GM12878 (cell line): ENCODE data around the gene MXRA8. TPM values are rescaled to one million over a fixed set of nuclear protein-coding genes. Genes with fewer than 3 reads are reported as not detected.

ENCODE experiments used
- ATAC-seq: fragments of 200-7000 bp; cut with Tn5 transposase; 3 replicates; pipeline ENCODE4 v1.9.1; 2020; ENCODE audit warnings: mild to moderate bottlenecking, moderate library complexity
- BruUV-seq: library from RNA; stranded (reverse); fragments of 400-500 nt; replicated peaks from 2 replicates; lab custom pipeline; 2021; lab: Mats Ljungman, UMichigan
- CTCF ChIA-PET: fragments of 300-600 bp; sonication (Branson Sonifier 250); formaldehyde crosslinking; extraction: SDS; loops from one replicate; lab custom pipeline; 2021; ENCODE audit warnings: inconsistent platforms; lab: Yijun Ruan, JAX
- POLR2A ChIA-PET: fragments of 350-600 bp; formaldehyde crosslinking; extraction: SDS; loops from one replicate; lab custom pipeline; 2021; ENCODE audit warnings: inconsistent platforms; lab: Charles Lee
- RAD21 ChIA-PET: fragments of 300-600 bp; sonication (Branson Sonifier 250); formaldehyde crosslinking; loops from one replicate; lab custom pipeline; 2023; ENCODE audit warnings: antibody characterized with exemption; ENCODE audit not compliant: unreplicated experiment; lab: Charles Lee
- SMC1A ChIA-PET: fragments of 300-600 bp; sonication (Branson Sonifier 250); formaldehyde crosslinking; loops from one replicate; lab custom pipeline; 2023; ENCODE audit not compliant: unreplicated experiment, uncharacterized antibody; lab: Charles Lee
- DNase-seq: peaks from one replicate; pipeline ENCODE4 v3.0.0-alpha.2; 2011; ENCODE audit warnings: low read depth, low spot score
- FAIRE-seq: peaks from 3 replicates; lab custom pipeline; 2011; peaks lifted over from hg19 to GRCh38; lab: Jason Lieb, UNC
- H2AFZ ChIP-seq: 2 replicates; pipeline ENCODE4 v1.6.0; 2011; ENCODE audit warnings: low read depth, low read length, control low read depth; ENCODE audit not compliant: control insufficient read depth
- H3K27ac ChIP-seq: 2 replicates; pipeline ENCODE4 v1.5.1; 2011; ENCODE audit warnings: control low read depth; ENCODE audit not compliant: control insufficient read depth, insufficient read depth
- H3K27me3 ChIP-seq, 2 experiments: replicated peaks in 1 of 2; 2 replicates each; pipeline versions ENCODE4 v1.6.0 to v1.6.1; 2011; ENCODE audit warnings: low read length in 1 of 2; ENCODE audit not compliant: control insufficient read depth in 2 of 2, insufficient read depth in 2 of 2
- H3K36me3 ChIP-seq, 2 experiments: 2 replicates each; pipeline ENCODE4 v1.5.1; 2011; ENCODE audit warnings: low read length in 1 of 2; ENCODE audit not compliant: control insufficient read depth in 2 of 2, insufficient read depth in 2 of 2
- H3K4me1 ChIP-seq: 2 replicates; pipeline ENCODE4 v1.6.1; 2011; ENCODE audit warnings: mild to moderate bottlenecking, low read length, moderate library complexity, mixed read lengths; ENCODE audit not compliant: control insufficient read depth, insufficient read depth
- H3K4me2 ChIP-seq: 2 replicates; pipeline ENCODE4 v1.6.0; 2011; ENCODE audit warnings: control low read depth; ENCODE audit not compliant: control insufficient read depth, insufficient read depth
- H3K4me3 ChIP-seq: fragments of 200-600 bp; sonication (generic); 2 replicates; pipeline ENCODE4 v1.5.1; 2016
- H3K79me2 ChIP-seq: 2 replicates; pipeline ENCODE4 v1.6.0; 2011; ENCODE audit warnings: low read length; ENCODE audit not compliant: control insufficient read depth, insufficient read depth
- H3K9ac ChIP-seq: 2 replicates; pipeline ENCODE4 v1.8.0; 2011; ENCODE audit warnings: low read length, control low read depth, mixed read lengths; ENCODE audit not compliant: control insufficient read depth, insufficient read depth
- H3K9me3 ChIP-seq: replicated peaks from 3 replicates; pipeline ENCODE4 v1.5.1; 2011; ENCODE audit warnings: mild to moderate bottlenecking, low read length; ENCODE audit not compliant: control insufficient read depth, insufficient read depth
- H4K20me1 ChIP-seq: 2 replicates; pipeline ENCODE4 v1.6.0; 2011; ENCODE audit not compliant: control insufficient read depth, insufficient read depth
- BCL3 ChIP-seq: IDR thresholded peaks from 2 replicates; pipeline ENCODE4 v1.6.1; 2011; ENCODE audit warnings: borderline replicate concordance, low read depth, mild to moderate bottlenecking, moderate library complexity, low read length; ENCODE audit not compliant: insufficient read depth, poor library complexity, severe bottlenecking
- BCLAF1 ChIP-seq: fragments of 450-650 bp; IDR thresholded peaks from 2 replicates; pipeline ENCODE4 v1.6.1; 2017; ENCODE audit warnings: antibody characterized with exemption, mild to moderate bottlenecking, moderate library complexity
- RELB ChIP-seq: fragments of 450-650 bp; IDR thresholded peaks from 2 replicates; pipeline ENCODE4 v1.6.1; 2017; ENCODE audit warnings: low read depth, mild to moderate bottlenecking, moderate library complexity
- WGBS: methylation state at CpG from one replicate; pipeline ENCODE4 v1.1.6; 2016; ENCODE audit warnings: low lambda C conversion rate; ENCODE audit not compliant: insufficient replicate concordance, insufficient coverage; ENCODE audit errors: missing lambda C conversion rate; 5-methylcytosine and 5-hydroxymethylcytosine counted together
- in situ Hi-C: fragments of 300-500 bp; cut with MboI; formaldehyde crosslinking; loops from 9 replicates; pipeline ENCODE4 v1.14.3; 2018; ENCODE audit warnings: mixed read lengths
- intact Hi-C: fragments of 100-400 bp; cut with micrococcal nuclease; formaldehyde crosslinking; loops from one replicate; pipeline ENCODE4 v1.14.2; 2022; ENCODE audit not compliant: unreplicated experiment
- polyA plus RNA-seq, 11 experiments: library from polyadenylated mRNA; depleted of rRNA in 4 of 11; unstranded in 6 of 11; stranded (reverse) in 5 of 11; fragments of >200 nt; fragmentation: Nextera tagmentation in 4 of 11; fragmentation: Illumina TruSeq in 1 of 11; extraction: Ambion mirVana in 4 of 11; extraction: Trizol in 1 of 11; gene quantifications; 1 replicate in 1 of 11; 2 replicates in 10 of 11; pipeline versions ENCODE4 v1.2.1 to v1.2.3, GENCODE V29; 2011 to 2016; ENCODE audit warnings: inconsistent platforms in 2 of 11, missing spikeins in 2 of 11, low read depth in 1 of 11
- total RNA-seq, 4 experiments: library from RNA; depleted of rRNA in 3 of 4; stranded (reverse); fragments of >200 nt in 3 of 4; fragmentation: Illumina TruSeq in 1 of 4; extraction: Trizol in 1 of 4; gene quantifications; 2 replicates each; pipeline versions ENCODE4 v1.2.1 to v1.2.3, GENCODE V29; 2013 to 2021

The MXRA8 gene
- total and polyA plus RNA-seq, 10 of the 15 experiments (the other 5 are each of a cell fraction or from before 2014, with no cell fraction given), result 0.11 to 0.54 (median 0.21) TPM; not detected in 6

- intact Hi-C loops (no loop called here), in situ Hi-C loops (no loop called here)
- Histone ChIP-seq H3K4me2 (no peak overlapping the region), H4K20me1 (no peaks in the 10 kb centered on the region), H3K36me3 (peaks cover 0 to 1% of the 10 kb centered on the region in 2 experiments; a peak in 2 of 4 replicates), H3K4me3 (no peak overlapping the region), H3K4me1 (no peaks in the 10 kb centered on the region; the same call in 1 of the 2 replicates), H3K9ac (no peak overlapping the region), H3K79me2 (no peaks in the 10 kb centered on the region), H3K27ac (no peak overlapping the region), H3K9me3 (peaks cover 3% of the 10 kb centered on the region; the same call in 1 of the 3 replicates), H2AFZ (no peak overlapping the region), H3K27me3 (no peaks in the 10 kb centered on the region)
- POLR2A ChIA-PET, result no interaction called here
- CTCF ChIA-PET, result no interaction called here
- DNase-seq (no peak), ATAC-seq (no peak), FAIRE-seq (no peak)
- TF ChIP-seq BCL3 (peak; percentile 8), RELB (peak; percentile 22), BCLAF1 (no peak)
- RAD21 ChIA-PET, result no interaction called here
- whole genome bisulfite sequencing, result 61% methylated on average over 10 of the region's 10 CpGs
- BruUV-seq, result no TSS peak
- SMC1A ChIA-PET, result no interaction called here
These were observed 7.7 kb upstream of the MXRA8 start for GRCh38 chr1:1365875-1366698.
